H9 (cell line): ENCODE results near the gene RGPD3. TPM values are rescaled to one million over a fixed set of nuclear protein-coding genes. Genes with fewer than 3 reads are reported as not detected.

ENCODE experiments used
- DNase-seq: peaks from one replicate; pipeline ENCODE4 v3.0.0-alpha.2; 2017
- H2AFZ ChIP-seq: one replicate; pipeline ENCODE4 v1.6.1; 2013; ENCODE audit warnings: mild to moderate bottlenecking, low read length, control low read depth, moderate library complexity
- H2AK5ac ChIP-seq: 2 replicates; pipeline ENCODE4 v1.6.1; 2013; ENCODE audit warnings: low read length, control low read depth, mixed read lengths; ENCODE audit not compliant: insufficient read length
- H2BK120ac ChIP-seq: one replicate; pipeline ENCODE4 v1.6.1; 2013; ENCODE audit warnings: low read depth, mild to moderate bottlenecking, low read length, control low read depth, inconsistent platforms; ENCODE audit not compliant: poor library complexity, severe bottlenecking
- H2BK12ac ChIP-seq: 2 replicates; pipeline ENCODE4 v1.6.1; 2013; ENCODE audit warnings: low read length, control low read depth, mixed read lengths, low read depth; ENCODE audit not compliant: insufficient read length
- H2BK15ac ChIP-seq: 2 replicates; pipeline ENCODE4 v1.6.1; 2013; ENCODE audit warnings: low read depth, low read length, control low read depth
- H2BK20ac ChIP-seq: one replicate; pipeline ENCODE4 v1.6.1; 2013; ENCODE audit warnings: low read depth, mild to moderate bottlenecking, low read length, control low read depth, inconsistent platforms; ENCODE audit not compliant: poor library complexity, severe bottlenecking
- H2BK5ac ChIP-seq: 2 replicates; pipeline ENCODE4 v1.6.1; 2013; ENCODE audit warnings: low read length, control low read depth, mixed read lengths; ENCODE audit not compliant: insufficient read length
- H3K14ac ChIP-seq: 2 replicates; pipeline ENCODE4 v1.6.1; 2013; ENCODE audit warnings: low read length, control low read depth; ENCODE audit not compliant: insufficient read depth
- H3K18ac ChIP-seq: 2 replicates; pipeline ENCODE4 v1.6.1; 2013; ENCODE audit warnings: low read depth, mild to moderate bottlenecking, mixed read lengths, low read length, control low read depth; ENCODE audit not compliant: insufficient read length
- H3K23ac ChIP-seq: 2 replicates; pipeline ENCODE4 v1.6.1; 2013; ENCODE audit warnings: low read length, control low read depth, mixed read lengths, low read depth; ENCODE audit not compliant: insufficient read length
- H3K23me2 ChIP-seq: 2 replicates; pipeline ENCODE4 v1.6.1; 2013; ENCODE audit warnings: low read depth, mild to moderate bottlenecking, mixed read lengths, low read length, control low read depth; ENCODE audit not compliant: insufficient read length, poor library complexity, severe bottlenecking
- H3K27ac ChIP-seq: 2 replicates; pipeline ENCODE4 v1.5.1; 2013; ENCODE audit warnings: low read length, control low read depth, mixed read lengths, low read depth; ENCODE audit not compliant: insufficient read length
- H3K27me3 ChIP-seq: 2 replicates; pipeline ENCODE4 v1.6.1; 2013; ENCODE audit warnings: low read length, control low read depth, inconsistent platforms; ENCODE audit not compliant: insufficient read depth
- H3K4ac ChIP-seq: 2 replicates; pipeline ENCODE4 v1.6.1; 2013; ENCODE audit warnings: low read depth, mild to moderate bottlenecking, control low read depth, inconsistent platforms, low read length, moderate library complexity
- H3K4me1 ChIP-seq: 2 replicates; pipeline ENCODE4 v1.6.1; 2013; ENCODE audit warnings: low read length, control low read depth, inconsistent platforms; ENCODE audit not compliant: insufficient read depth
- H3K4me2 ChIP-seq: 2 replicates; pipeline ENCODE4 v1.6.1; 2013; ENCODE audit warnings: low read length, control low read depth, mixed read lengths; ENCODE audit not compliant: insufficient read length, insufficient read depth
- H3K56ac ChIP-seq: 2 replicates; pipeline ENCODE4 v1.6.1; 2013; ENCODE audit warnings: low read depth, mild to moderate bottlenecking, mixed read lengths, low read length, control low read depth; ENCODE audit not compliant: insufficient read length
- H3K79me1 ChIP-seq: 2 replicates; pipeline ENCODE4 v1.6.1; 2013; ENCODE audit warnings: low read depth, mild to moderate bottlenecking, moderate library complexity, low read length, control low read depth, inconsistent platforms; ENCODE audit not compliant: insufficient read depth, poor library complexity, severe bottlenecking
- H3K79me2 ChIP-seq: 2 replicates; pipeline ENCODE4 v1.6.1; 2013; ENCODE audit warnings: low read length, control low read depth, inconsistent platforms; ENCODE audit not compliant: insufficient read depth
- H3K9ac ChIP-seq: 2 replicates; pipeline ENCODE4 v1.6.1; 2013; ENCODE audit warnings: low read length, control low read depth, mixed read lengths; ENCODE audit not compliant: insufficient read length; ENCODE audit errors: extremely low read depth
- H3K9me3 ChIP-seq: one replicate; pipeline ENCODE4 v1.6.1; 2013; ENCODE audit warnings: low read depth, low read length, inconsistent platforms; ENCODE audit not compliant: control insufficient read depth
- H3T11ph ChIP-seq: one replicate; pipeline ENCODE4 v1.6.1; 2013; ENCODE audit warnings: mild to moderate bottlenecking, low read length, control low read depth, inconsistent platforms
- H4K20me1 ChIP-seq: one replicate; pipeline ENCODE4 v1.6.1; 2013; ENCODE audit not compliant: control insufficient read depth, insufficient read length, insufficient read depth
- H4K5ac ChIP-seq: 2 replicates; pipeline ENCODE4 v1.6.1; 2013; ENCODE audit warnings: low read depth, mild to moderate bottlenecking, mixed read lengths, low read length, control low read depth; ENCODE audit not compliant: insufficient read length
- H4K8ac ChIP-seq: replicated peaks from 2 replicates; pipeline ENCODE4 v1.6.1; 2013; ENCODE audit warnings: low read length, control low read depth, mixed read lengths, low read depth; ENCODE audit not compliant: insufficient read length
- H4K91ac ChIP-seq: 2 replicates; pipeline ENCODE4 v1.6.1; 2013; ENCODE audit warnings: low read depth, mild to moderate bottlenecking, moderate library complexity, mixed read lengths, low read length, control low read depth; ENCODE audit not compliant: insufficient read length
- H3K27ac Mint-ChIP-seq, 3 experiments: 2 replicates in 2 of 3; 3 replicates in 1 of 3; pipeline ENCODE4 v1.8.0; 2020 to 2021; ENCODE audit warnings: mixed read lengths in 3 of 3, mild to moderate bottlenecking in 1 of 3, moderate library complexity in 1 of 3
- H3K27me3 Mint-ChIP-seq: 2 replicates; pipeline ENCODE4 v1.8.0; 2021; ENCODE audit warnings: low read depth, mild to moderate bottlenecking, moderate library complexity, mixed read lengths
- H3K36me3 Mint-ChIP-seq, 3 experiments: 2 replicates in 2 of 3; 3 replicates in 1 of 3; pipeline ENCODE4 v1.8.0; 2020 to 2021; ENCODE audit warnings: low read depth in 3 of 3, mixed read lengths in 3 of 3; ENCODE audit not compliant: insufficient read depth in 1 of 3
- H3K4me1 Mint-ChIP-seq, 2 experiments: 2 replicates each; pipeline ENCODE4 v1.8.0; 2020; ENCODE audit warnings: mixed read lengths in 2 of 2
- H3K4me3 Mint-ChIP-seq, 2 experiments: 2 replicates in 1 of 2; 3 replicates in 1 of 2; pipeline ENCODE4 v1.8.0; 2020 to 2021; ENCODE audit warnings: mild to moderate bottlenecking in 2 of 2, mixed read lengths in 2 of 2, moderate library complexity in 1 of 2
- H3K9me3 Mint-ChIP-seq, 2 experiments: 2 replicates in 1 of 2; 3 replicates in 1 of 2; pipeline ENCODE4 v1.8.0; 2020; ENCODE audit warnings: mild to moderate bottlenecking in 2 of 2, mixed read lengths in 2 of 2, moderate library complexity in 1 of 2
- CTCF ChIP-seq: fragments of 200-600 bp; sonication (generic); conservative IDR thresholded peaks from 3 replicates; pipeline ENCODE4 v1.8.0; 2021; ENCODE audit warnings: antibody characterized with exemption, mild to moderate bottlenecking
- WGBS: extraction: QIAGEN DNeasy Blood & Tissue Kit; methylation state at CpG from one replicate; pipeline ENCODE4 v1.1.7; 2013; ENCODE audit warnings: missing lambda C conversion rate, low lambda C conversion rate, mixed read lengths; ENCODE audit not compliant: insufficient read length; ENCODE audit errors: extremely low coverage; 5-methylcytosine and 5-hydroxymethylcytosine counted together
- total RNA-seq: library from RNA; stranded (reverse); gene quantifications from 2 replicates; pipeline ENCODE4 v1.2.1, GENCODE V29; 2021

Gene RGPD3
- total RNA-seq, 1 experiment from 2014 or later, result 0.15 TPM

- Histone ChIP-seq H3K79me2 (no peaks in the 10 kb centered on the region), H2BK20ac (no peak overlapping the region), H2BK12ac (no peak overlapping the region), H3K9ac (no peak overlapping the region), H3T11ph (no peak overlapping the region), H3K4ac (no peak overlapping the region), H3K14ac (no peak overlapping the region), H2BK15ac (no peak overlapping the region), H3K27me3 (no peaks in the 10 kb centered on the region), H4K8ac (no peak overlapping the region), H4K20me1 (no peaks in the 10 kb centered on the region), H3K4me1 (peaks cover 5% of the 10 kb centered on the region; the same call in 1 of the 2 replicates), H2AFZ (no peak overlapping the region), H2AK5ac (no peak overlapping the region), H3K23ac (no peak overlapping the region), H3K79me1 (no peaks in the 10 kb centered on the region), H4K5ac (no peak overlapping the region), H2BK5ac (no peak overlapping the region), H4K91ac (no peak overlapping the region), H3K9me3 (no peaks in the 10 kb centered on the region), H3K23me2 (no peaks in the 10 kb centered on the region), H3K4me2 (no peak overlapping the region), H2BK120ac (no peak overlapping the region), H3K27ac (no peak overlapping the region), H3K56ac (no peak overlapping the region), H3K18ac (no peak overlapping the region)
- H3K27ac Mint-ChIP-seq, result no peak overlapping the region
- no peak for DNase-seq
- no peak for TF ChIP-seq CTCF
- H3K9me3 Mint-ChIP-seq, result no peaks in the 10 kb centered on the region
- no CpG with 5 or more reads among the region's 6 CpGs for WGBS
- peaks cover 23 to 28% of the 10 kb centered on the region in 2 experiments for H3K4me1 Mint-ChIP-seq
- H3K36me3 Mint-ChIP-seq, result no peaks in the 10 kb centered on the region
- H3K27me3 Mint-ChIP-seq, result no peaks in the 10 kb centered on the region
- no peak overlapping the region for H3K4me3 Mint-ChIP-seq
These were observed 109.7 kb downstream of the RGPD3 start for GRCh38 chr2:106358521-106358920.
